RWPE2 (cell line): Measurements from ENCODE around the gene GNA15.

Experiments
- ATAC-seq: fragments of 200-7000 bp; cut with Tn5 transposase; 3 replicates; pipeline ENCODE4 v1.9.1; 2021; ENCODE audit warnings: low read depth
- DNase-seq: peaks from one replicate; pipeline ENCODE4 v3.0.0-alpha.2; 2020; ENCODE audit warnings: low spot score
- H3K27ac ChIP-seq: fragments of 450-650 bp; 2 replicates; pipeline ENCODE4 v1.5.1; 2017; ENCODE audit warnings: mild to moderate bottlenecking; ENCODE audit not compliant: poor library complexity, severe bottlenecking
- H3K27me3 ChIP-seq: fragments of 250-450 bp; sonication (Bioruptor Pico); 2 replicates; pipeline ENCODE4 v1.5.1; 2021; ENCODE audit warnings: mild to moderate bottlenecking, moderate library complexity; ENCODE audit not compliant: insufficient read depth, poor library complexity, severe bottlenecking
- H3K36me3 ChIP-seq: fragments of 250-450 bp; sonication (Bioruptor Pico); 2 replicates; pipeline ENCODE4 v1.5.1; 2020; ENCODE audit warnings: low read depth, mild to moderate bottlenecking, moderate library complexity
- H3K4me1 ChIP-seq: fragments of 250-450 bp; sonication (Bioruptor Pico); 2 replicates; pipeline ENCODE4 v1.5.1; 2021; ENCODE audit warnings: mild to moderate bottlenecking, moderate library complexity; ENCODE audit not compliant: insufficient read depth, poor library complexity, severe bottlenecking
- H3K4me3 ChIP-seq: fragments of 250-450 bp; sonication (Bioruptor Pico); 2 replicates; pipeline ENCODE4 v1.5.1; 2021; ENCODE audit warnings: mild to moderate bottlenecking, moderate library complexity; ENCODE audit not compliant: severe bottlenecking
- H3K9me3 ChIP-seq: fragments of 250-450 bp; sonication (Bioruptor Pico); 2 replicates; pipeline ENCODE4 v1.5.1; 2021; ENCODE audit warnings: mild to moderate bottlenecking, moderate library complexity; ENCODE audit not compliant: severe bottlenecking
- TF ChIP-seq, protein P1 (sequence below): fragments of 450-650 bp; IDR thresholded peaks from one replicate; pipeline ENCODE4 v1.5.1; 2017; ENCODE audit warnings: mild to moderate bottlenecking, moderate library complexity; ENCODE audit not compliant: poor library complexity, severe bottlenecking

Gene GNA15

GRCh38 chr19:3115411-3115810 lies 20.4 kb upstream of the GNA15 start:
- Histone ChIP-seq H3K4me1 (no peaks in the 10 kb centered on the region), H3K4me3 (no peak overlapping the region), H3K36me3 (peaks cover 13% of the 10 kb centered on the region), H3K27me3 (no peaks in the 10 kb centered on the region), H3K27ac (no peak overlapping the region), H3K9me3 (no peaks in the 10 kb centered on the region)
- no peak for DNase-seq
- ATAC-seq = no peak
- TF ChIP-seq, protein P1, sequence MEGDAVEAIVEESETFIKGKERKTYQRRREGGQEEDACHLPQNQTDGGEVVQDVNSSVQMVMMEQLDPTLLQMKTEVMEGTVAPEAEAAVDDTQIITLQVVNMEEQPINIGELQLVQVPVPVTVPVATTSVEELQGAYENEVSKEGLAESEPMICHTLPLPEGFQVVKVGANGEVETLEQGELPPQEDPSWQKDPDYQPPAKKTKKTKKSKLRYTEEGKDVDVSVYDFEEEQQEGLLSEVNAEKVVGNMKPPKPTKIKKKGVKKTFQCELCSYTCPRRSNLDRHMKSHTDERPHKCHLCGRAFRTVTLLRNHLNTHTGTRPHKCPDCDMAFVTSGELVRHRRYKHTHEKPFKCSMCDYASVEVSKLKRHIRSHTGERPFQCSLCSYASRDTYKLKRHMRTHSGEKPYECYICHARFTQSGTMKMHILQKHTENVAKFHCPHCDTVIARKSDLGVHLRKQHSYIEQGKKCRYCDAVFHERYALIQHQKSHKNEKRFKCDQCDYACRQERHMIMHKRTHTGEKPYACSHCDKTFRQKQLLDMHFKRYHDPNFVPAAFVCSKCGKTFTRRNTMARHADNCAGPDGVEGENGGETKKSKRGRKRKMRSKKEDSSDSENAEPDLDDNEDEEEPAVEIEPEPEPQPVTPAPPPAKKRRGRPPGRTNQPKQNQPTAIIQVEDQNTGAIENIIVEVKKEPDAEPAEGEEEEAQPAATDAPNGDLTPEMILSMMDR = no peak

DNA sequence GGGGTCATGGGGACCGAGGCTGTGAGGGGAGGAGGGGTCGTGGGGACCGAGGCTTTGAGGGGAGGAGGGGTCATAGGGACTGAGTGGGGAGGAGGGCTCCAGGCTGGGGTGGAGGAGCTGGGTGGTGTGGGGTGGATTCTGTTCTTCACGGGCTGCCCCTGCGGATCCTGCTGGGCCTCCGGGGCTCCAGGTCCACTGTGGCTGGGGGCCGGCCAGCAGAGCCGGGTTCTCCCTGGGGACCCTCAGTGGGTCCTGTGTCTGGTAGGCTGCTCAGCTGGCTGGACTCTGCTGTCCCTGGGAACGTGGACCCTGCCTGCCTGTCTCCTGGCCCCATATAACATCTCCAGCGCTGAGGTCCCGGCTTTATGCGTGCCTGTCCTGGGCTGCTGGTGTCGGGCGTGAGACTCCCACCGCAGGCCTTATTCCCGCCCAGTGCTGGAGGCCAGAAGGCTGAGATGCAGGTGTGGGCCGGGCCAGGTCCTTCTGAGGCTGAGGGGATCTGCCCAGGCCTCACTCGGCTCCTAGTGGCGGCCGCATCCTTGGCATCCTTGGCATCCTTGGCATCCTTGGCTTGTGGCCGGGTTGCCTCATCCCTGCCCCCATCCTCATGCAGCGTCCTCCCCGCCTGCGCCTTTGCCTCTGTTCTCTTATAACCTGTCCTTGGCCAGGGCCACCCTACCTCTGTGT lies 19.8 kb upstream of the GNA15 start:
- Histone ChIP-seq H3K27ac (no peak overlapping the region), H3K27me3 (no peaks in the 10 kb centered on the region), H3K9me3 (no peaks in the 10 kb centered on the region), H3K4me1 (no peaks in the 10 kb centered on the region), H3K4me3 (no peak overlapping the region), H3K36me3 (peaks cover 13% of the 10 kb centered on the region)
- TF ChIP-seq, protein P1 = no peak
- DNase-seq = no peak
- ATAC-seq = peak; percentile 38; the same call in 2 of the 3 replicates

- Histone ChIP-seq H3K9me3 (no peaks in the 10 kb centered on the region), H3K27ac (no peak overlapping the region), H3K4me3 (no peak overlapping the region), H3K27me3 (no peaks in the 10 kb centered on the region), H3K36me3 (peaks cover 13% of the 10 kb centered on the region), H3K4me1 (no peaks in the 10 kb centered on the region)
- DNase-seq (no peak), ATAC-seq (no peak)
- TF ChIP-seq, protein P1 = no peak
Observed at GRCh38 chr19:3116621-3117020, 19.2 kb upstream of the GNA15 start.

GRCh38 chr19:3117716-3118115 lies 18.1 kb upstream of the GNA15 start:
- H3K36me3 ChIP-seq = peaks cover 13% of the 10 kb centered on the region
- no peak overlapping the region for H3K27ac ChIP-seq
- H3K9me3 ChIP-seq = no peaks in the 10 kb centered on the region
- ATAC-seq (no peak), DNase-seq (no peak)
- H3K4me3 ChIP-seq = no peak overlapping the region
- no peaks in the 10 kb centered on the region for H3K27me3 ChIP-seq
- no peaks in the 10 kb centered on the region for H3K4me1 ChIP-seq
- TF ChIP-seq, protein P1 = no peak

DNA sequence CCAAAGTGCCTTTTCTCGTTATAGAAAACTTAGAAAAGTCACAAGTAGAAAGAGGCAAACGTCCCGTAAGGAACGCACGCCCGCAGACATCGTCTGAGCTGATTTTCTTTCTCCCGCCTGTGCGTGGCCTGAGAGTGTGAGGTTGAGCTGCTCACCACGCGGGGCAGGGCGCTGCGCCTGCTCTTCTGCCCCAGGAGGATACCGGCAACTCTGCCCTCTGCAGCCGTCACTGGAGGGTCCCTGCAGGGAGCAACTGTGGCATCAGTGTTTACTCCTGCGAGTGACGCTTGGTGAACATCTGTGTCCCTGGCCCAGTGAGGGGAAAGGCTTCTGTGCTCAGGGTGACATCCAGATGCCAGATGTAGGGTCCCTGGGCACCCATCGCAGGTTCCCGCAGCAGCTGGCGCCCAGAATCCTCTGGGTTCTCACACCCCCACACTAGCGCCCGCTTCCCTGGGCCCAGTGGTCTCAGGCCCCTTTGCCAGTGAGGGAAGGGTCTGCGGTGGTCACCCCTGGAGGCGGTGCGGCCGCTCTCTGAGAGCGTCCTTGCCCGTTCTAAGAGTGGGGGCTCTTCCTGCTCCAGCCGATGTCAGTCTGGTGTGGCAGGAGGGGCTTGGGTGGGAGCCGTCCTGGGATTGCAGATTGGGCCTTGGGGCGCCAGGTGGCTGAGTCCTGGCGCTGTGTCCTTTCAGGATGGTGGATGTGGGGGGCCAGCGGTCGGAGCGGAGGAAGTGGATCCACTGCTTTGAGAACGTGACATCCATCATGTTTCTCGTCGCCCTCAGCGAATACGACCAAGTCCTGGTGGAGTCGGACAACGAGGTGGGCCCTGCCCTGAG lies 17.4 kb upstream of the GNA15 start:
- Histone ChIP-seq H3K4me1 (no peaks in the 10 kb centered on the region), H3K4me3 (no peak overlapping the region), H3K27ac (no peak overlapping the region), H3K27me3 (no peaks in the 10 kb centered on the region), H3K36me3 (peaks cover 16% of the 10 kb centered on the region), H3K9me3 (no peaks in the 10 kb centered on the region)
- no peak for DNase-seq
- ATAC-seq = no peak
- TF ChIP-seq, protein P1 = no peak
